ENCODE results near the gene FTO.

DNA sequence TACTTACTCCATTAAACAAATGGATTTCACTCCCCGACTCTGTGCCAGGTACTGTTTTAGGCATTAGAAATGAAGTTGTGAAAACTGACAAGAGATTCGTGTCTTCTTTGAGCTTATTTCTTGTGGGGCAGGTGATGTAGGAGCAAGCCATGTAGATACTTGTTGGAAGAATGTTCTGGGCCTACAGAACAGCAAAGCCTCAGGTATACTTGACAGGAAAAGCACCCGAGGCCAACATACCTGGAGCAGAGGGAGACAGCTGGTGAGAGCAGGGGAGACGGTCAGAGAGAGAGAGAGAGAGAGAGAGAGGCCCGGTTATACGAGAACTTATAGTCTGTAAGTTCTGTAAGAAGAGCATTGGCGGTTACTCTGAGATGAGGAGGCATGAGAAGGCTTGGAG, 110.8 kb downstream of the FTO start:
- no peak for TF ChIP-seq CTCF (IDR thresholded peaks at IDR 0.05; ENCODE audit: insufficient read depth, low read length, poor library complexity, severe bottlenecking)
- no peak for TF ChIP-seq EZH2phosphoT487 (conservative IDR thresholded peaks at IDR 0.05; ENCODE audit: low read length)
